ENCODE results near the gene ADPRS. TPM values are rescaled to one million over a fixed set of nuclear protein-coding genes. Genes with fewer than 3 reads are reported as not detected.

The ADPRS gene
- total RNA-seq, 1 experiment from 2014 or later: 30.0 TPM

DNA sequence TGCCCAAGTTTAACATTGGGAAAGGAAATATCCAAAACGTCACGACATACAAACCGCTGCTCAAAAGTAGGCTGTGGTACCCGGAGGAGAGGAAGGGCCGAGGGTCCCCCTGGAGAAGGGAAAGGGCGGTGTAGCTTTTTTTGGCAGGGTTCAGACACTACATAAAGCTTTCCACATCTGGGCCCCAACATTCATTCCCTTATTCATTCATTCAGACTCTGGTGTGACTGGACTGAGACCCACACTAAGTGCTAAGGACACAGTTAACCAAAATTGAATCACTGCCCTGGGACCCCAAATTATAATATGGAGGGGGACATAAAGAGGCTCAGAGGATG lies 46.6 kb downstream of the ADPRS start:
- H3K9me3 ChIP-seq (ENCODE audit: insufficient read depth, low read depth): no peaks in the 10 kb centered on the region
- CTCF ChIA-PET: interaction anchor here (0.6 to 1.8 kb wide), 9 partner anchors 14 to 150 kb away, joined by 3 to 12 read pairs (median 4); partner anchors contain the start of gene TRAPPC3
- DNase-seq: no peak
- POLR2A ChIA-PET (ENCODE audit: unreplicated experiment): no interaction called here
- H3K79me2 ChIP-seq (ENCODE audit: low read depth): no peaks in the 10 kb centered on the region
- H3K9me2 ChIP-seq (ENCODE audit: insufficient read depth): no peaks in the 10 kb centered on the region
- peaks cover 15% of the 10 kb centered on the region; the same call in 1 of the 2 replicates for H3F3A ChIP-seq (ENCODE audit: insufficient read depth, low read depth)
- H3K27me3 ChIP-seq (ENCODE audit: insufficient read depth, low read depth): no peaks in the 10 kb centered on the region
- 0 out of 2 replicates have a peak, but pooled peaks cover 5% of the 10 kb centered on the region for H3K4me1 ChIP-seq (replicated peaks; ENCODE audit: insufficient read depth)
- H3K27ac ChIP-seq: peak overlapping the region; percentile 38; the same call in 1 of the 2 replicates
- peaks cover 5% of the 10 kb centered on the region; the same call in 1 of the 2 replicates for H4K20me1 ChIP-seq (ENCODE audit: insufficient read depth)
- no peak for TF ChIP-seq EZH2 (IDR thresholded peaks at IDR 0.05; ENCODE audit: low read depth)
- TF ChIP-seq, protein P1, sequence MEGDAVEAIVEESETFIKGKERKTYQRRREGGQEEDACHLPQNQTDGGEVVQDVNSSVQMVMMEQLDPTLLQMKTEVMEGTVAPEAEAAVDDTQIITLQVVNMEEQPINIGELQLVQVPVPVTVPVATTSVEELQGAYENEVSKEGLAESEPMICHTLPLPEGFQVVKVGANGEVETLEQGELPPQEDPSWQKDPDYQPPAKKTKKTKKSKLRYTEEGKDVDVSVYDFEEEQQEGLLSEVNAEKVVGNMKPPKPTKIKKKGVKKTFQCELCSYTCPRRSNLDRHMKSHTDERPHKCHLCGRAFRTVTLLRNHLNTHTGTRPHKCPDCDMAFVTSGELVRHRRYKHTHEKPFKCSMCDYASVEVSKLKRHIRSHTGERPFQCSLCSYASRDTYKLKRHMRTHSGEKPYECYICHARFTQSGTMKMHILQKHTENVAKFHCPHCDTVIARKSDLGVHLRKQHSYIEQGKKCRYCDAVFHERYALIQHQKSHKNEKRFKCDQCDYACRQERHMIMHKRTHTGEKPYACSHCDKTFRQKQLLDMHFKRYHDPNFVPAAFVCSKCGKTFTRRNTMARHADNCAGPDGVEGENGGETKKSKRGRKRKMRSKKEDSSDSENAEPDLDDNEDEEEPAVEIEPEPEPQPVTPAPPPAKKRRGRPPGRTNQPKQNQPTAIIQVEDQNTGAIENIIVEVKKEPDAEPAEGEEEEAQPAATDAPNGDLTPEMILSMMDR (conservative IDR thresholded peaks at IDR 0.05): no peak
- H3K4me2 ChIP-seq: no peak overlapping the region
- intact Hi-C loops (cut with micrococcal nuclease; ENCODE audit: unreplicated experiment): no loop called here
- H2AFZ ChIP-seq: no peak overlapping the region
- no peak overlapping the region for H3K4me3 ChIP-seq
- H3K36me3 ChIP-seq (ENCODE audit: low read depth): peaks cover 18% of the 10 kb centered on the region
- BruUV-seq (replicated peaks): no TSS peak

DNA sequence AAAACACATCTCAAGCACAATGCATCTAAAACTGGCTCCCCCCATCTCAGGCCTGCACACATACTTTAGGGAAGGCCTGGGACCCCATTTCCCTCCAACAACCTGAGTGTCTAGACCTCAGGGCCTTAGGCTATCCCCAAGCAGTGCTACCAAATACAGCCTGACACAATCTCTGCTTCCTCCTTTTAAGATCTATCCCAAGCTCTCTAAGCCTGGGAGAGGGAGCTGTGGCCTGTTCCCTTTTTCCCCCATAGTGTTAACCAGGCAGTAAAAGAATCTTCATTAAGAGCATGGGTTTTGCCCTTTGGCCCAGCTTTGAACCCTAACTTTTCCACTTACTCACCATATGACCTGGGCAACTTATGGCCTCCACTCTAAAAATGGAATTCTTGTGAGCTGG lies 47.1 kb downstream of the ADPRS start:
- Histone ChIP-seq H3K27me3 (ENCODE audit: insufficient read depth, low read depth) (no peaks in the 10 kb centered on the region), H3K27ac (peak overlapping the region; percentile 38; the same call in 1 of the 2 replicates), H3K4me2 (no peak overlapping the region), H2AFZ (no peak overlapping the region), H3K4me1 (replicated peaks; ENCODE audit: insufficient read depth) (0 out of 2 replicates have a peak, but pooled peaks cover 5% of the 10 kb centered on the region), H3K79me2 (ENCODE audit: low read depth) (no peaks in the 10 kb centered on the region), H3K9me3 (ENCODE audit: insufficient read depth, low read depth) (no peaks in the 10 kb centered on the region), H3K36me3 (ENCODE audit: low read depth) (peaks cover 18% of the 10 kb centered on the region), H3F3A (ENCODE audit: insufficient read depth, low read depth) (peaks cover 15% of the 10 kb centered on the region; the same call in 1 of the 2 replicates), H4K20me1 (ENCODE audit: insufficient read depth) (peaks cover 9% of the 10 kb centered on the region; the same call in 1 of the 2 replicates), H3K4me3 (no peak overlapping the region), H3K9me2 (ENCODE audit: insufficient read depth) (no peaks in the 10 kb centered on the region)
- intact Hi-C loops (cut with micrococcal nuclease; ENCODE audit: unreplicated experiment): no loop called here
- ChIA-PET CTCF (interaction anchor here (1.8 kb wide), 1 partner anchor 36 kb away, joined by 12 read pairs; no protein-coding TSS in a partner anchor), POLR2A (ENCODE audit: unreplicated experiment) (no interaction called here)
- TF ChIP-seq EZH2 (IDR thresholded peaks at IDR 0.05; ENCODE audit: low read depth): no peak
- TF ChIP-seq, protein P1 (conservative IDR thresholded peaks at IDR 0.05): no peak
- BruUV-seq (replicated peaks): no TSS peak
- no peak for DNase-seq

- Histone ChIP-seq H3K79me2 (ENCODE audit: low read depth) (peaks cover 5% of the 10 kb centered on the region; the same call in 1 of the 2 replicates), H4K20me1 (ENCODE audit: insufficient read depth) (peaks cover 17% of the 10 kb centered on the region), H3K27ac (no peak overlapping the region), H3K27me3 (ENCODE audit: insufficient read depth, low read depth) (no peaks in the 10 kb centered on the region), H3K9me2 (ENCODE audit: insufficient read depth) (no peaks in the 10 kb centered on the region), H2AFZ (no peak overlapping the region), H3K4me3 (no peak overlapping the region), H3K9me3 (ENCODE audit: insufficient read depth, low read depth) (no peaks in the 10 kb centered on the region), H3F3A (ENCODE audit: insufficient read depth, low read depth) (peaks cover 15% of the 10 kb centered on the region), H3K4me2 (no peak overlapping the region), H3K36me3 (ENCODE audit: low read depth) (peaks cover 18% of the 10 kb centered on the region), H3K4me1 (replicated peaks; ENCODE audit: insufficient read depth) (0 out of 2 replicates have a peak, but pooled peaks cover 5% of the 10 kb centered on the region)
- DNase-seq: no peak
- CTCF ChIA-PET: interaction anchor here (0.5 kb wide), 1 partner anchor 38 kb away, joined by 3 read pairs; no protein-coding TSS in a partner anchor
- TF ChIP-seq EZH2 (IDR thresholded peaks at IDR 0.05; ENCODE audit: low read depth): no peak
- TF ChIP-seq, protein P1 (conservative IDR thresholded peaks at IDR 0.05): no peak
- no TSS peak for BruUV-seq (replicated peaks)
- POLR2A ChIA-PET (ENCODE audit: unreplicated experiment): interaction anchor here (0.7 kb wide), 1 partner anchor 33 kb away, joined by 6 read pairs; no protein-coding TSS in a partner anchor
- intact Hi-C loops (cut with micrococcal nuclease; ENCODE audit: unreplicated experiment): no loop called here
Observed at GRCh38 chr1:36136535-36136934, 47.8 kb downstream of the ADPRS start.
